NCI-H2029 treated with DMSO at 0.1 percent for 48 hours (cell line): ENCODE data around the gene C16orf82.
A peak's percentile ranks its signal among the peaks of the same experiment; 100 is the strongest.

Experiments used
- DNase-seq: peaks from one replicate; lab custom pipeline; 2025; lab: John Stamatoyannopoulos, UW

Gene C16orf82

GRCh38 chr16:27088216-27088615 is 21.5 kb downstream of the C16orf82 start:
- DNase-seq: no peak

- no peak for DNase-seq
Observed at GRCh38 chr16:27096375-27096774, 29.6 kb downstream of the C16orf82 start.

GRCh38 chr16:27097800-27098230 is 31.1 kb downstream of the C16orf82 start:
- DNase-seq: no peak

GRCh38 chr16:27098366-27099049 is 31.8 kb downstream of the C16orf82 start:
- DNase-seq: no peak

GRCh38 chr16:27102701-27103575 is 36.2 kb downstream of the C16orf82 start:
- no peak for DNase-seq

- DNase-seq: no peak
Observed at GRCh38 chr16:27103954-27104353, 37.2 kb downstream of the C16orf82 start.

- DNase-seq: no peak
Observed at GRCh38 chr16:27106305-27106704, 39.6 kb downstream of the C16orf82 start.

- no peak for DNase-seq
Observed at GRCh38 chr16:27107185-27107592, 40.5 kb downstream of the C16orf82 start.

- DNase-seq: no peak
Observed at GRCh38 chr16:27108051-27108770, 41.5 kb downstream of the C16orf82 start.

GRCh38 chr16:27108826-27109665 is 42.3 kb downstream of the C16orf82 start:
- DNase-seq: no peak

- DNase-seq: peak; percentile 19
Observed at GRCh38 chr16:27109666-27110523, 43.2 kb downstream of the C16orf82 start.

GRCh38 chr16:27110524-27110896 is 43.8 kb downstream of the C16orf82 start:
- no peak for DNase-seq

GRCh38 chr16:27111486-27111885 is 44.8 kb downstream of the C16orf82 start:
- no peak for DNase-seq

GRCh38 chr16:27112093-27112811 is 45.5 kb downstream of the C16orf82 start:
- DNase-seq: no peak

GRCh38 chr16:27113341-27113841 is 46.7 kb downstream of the C16orf82 start:
- DNase-seq: no peak

GRCh38 chr16:27114006-27114405 is 47.3 kb downstream of the C16orf82 start:
- no peak for DNase-seq

GRCh38 chr16:27118526-27118925 is 51.8 kb downstream of the C16orf82 start:
- no peak for DNase-seq
